Esophagus squamous epithelium (tissue), 5 donors: ENCODE measurements around the gene SPG21. TPM values are rescaled to one million over a fixed set of nuclear protein-coding genes. Genes with fewer than 3 reads are reported as not detected.

ENCODE experiments used
- DNase-seq: peaks from one replicate; lab custom pipeline; 2025; lab: John Stamatoyannopoulos, UW
- H3K27ac ChIP-seq, 4 donors: fragments of 200-600 bp; sonication (generic); one replicate each; pipeline ENCODE4 v1.5.1; 2016 to 2019; ENCODE audit warnings: mild to moderate bottlenecking in 1 of 4
- H3K27me3 ChIP-seq, 4 donors: fragments of 200-600 bp; sonication (generic); 1 replicate in 3 of 4; 2 replicates in 1 of 4; pipeline versions ENCODE4 v1.5.1 to v1.6.0; 2017 to 2021; ENCODE audit warnings: antibody characterized with exemption in 1 of 4
- H3K36me3 ChIP-seq, 3 donors: fragments of 200-600 bp; sonication (generic); one replicate each; pipeline ENCODE4 v1.5.1; 2016 to 2019
- H3K4me1 ChIP-seq, 3 donors: fragments of 200-600 bp; sonication (generic); one replicate each; pipeline ENCODE4 v1.5.1; 2017 to 2019
- H3K4me3 ChIP-seq, 4 donors: fragments of 200-600 bp; sonication (generic); 1 replicate in 3 of 4; 2 replicates in 1 of 4; pipeline ENCODE4 v1.5.1; 2016 to 2019; ENCODE audit warnings: mild to moderate bottlenecking in 2 of 4, moderate library complexity in 1 of 4
- H3K9me3 ChIP-seq, 3 donors: fragments of 200-600 bp; sonication (generic); one replicate each; pipeline ENCODE4 v1.5.1; 2016 to 2019
- POLR2A ChIP-seq, 4 donors: fragments of 450-650 bp; IDR thresholded peaks; one replicate each; pipeline ENCODE4 v1.6.1; 2017; ENCODE audit warnings: antibody characterized with exemption in 4 of 4, mild to moderate bottlenecking in 4 of 4, moderate library complexity in 3 of 4
- WGBS, 2 donors: methylation state at CpG; one replicate each; pipeline ENCODE4 v1.1.5; 2018; 5-methylcytosine and 5-hydroxymethylcytosine counted together
- intact Hi-C: fragments of 100-400 bp; cut with DNase I; formaldehyde crosslinking; loops from one replicate; pipeline ENCODE4 v1.15.0; 2022
- total RNA-seq, 4 donors: library from RNA; depleted of rRNA; stranded (reverse); fragments of >200 nt; gene quantifications; one replicate each; pipeline ENCODE4 v1.1.0, GENCODE V29; 2016
- TF ChIP-seq, protein P1 (sequence below), 6 experiments: fragments of 450-650 bp in 4 of 6; fragments of 200-600 bp in 2 of 6; sonication (generic) in 2 of 6; IDR thresholded peaks; one replicate each; pipeline ENCODE4 v1.5.1; 2016 to 2019; ENCODE audit warnings: antibody characterized with exemption in 6 of 6, mild to moderate bottlenecking in 4 of 6, moderate library complexity in 4 of 6
- donor health status: DM: yes; HTN: yes; CAD: no.

SPG21 gene
- total RNA-seq, 4 donors from 2014 or later: 41.3 to 67.3 (median 59.6) TPM

- 64 to 79% methylated on average over 4 of the region's 4 CpGs for WGBS, 2 donors
- Histone ChIP-seq H3K27ac (no peak overlapping the region), H3K36me3 (peaks cover 0 to 6% (median 0%) of the 10 kb centered on the region in 3 donors), H3K4me3 (no peak overlapping the region), H3K9me3 (no peaks in the 10 kb centered on the region), H3K4me1 (no peaks in the 10 kb centered on the region), H3K27me3 (no peaks in the 10 kb centered on the region)
- TF ChIP-seq POLR2A (IDR thresholded peaks at IDR 0.05): no peak
- TF ChIP-seq, protein P1, sequence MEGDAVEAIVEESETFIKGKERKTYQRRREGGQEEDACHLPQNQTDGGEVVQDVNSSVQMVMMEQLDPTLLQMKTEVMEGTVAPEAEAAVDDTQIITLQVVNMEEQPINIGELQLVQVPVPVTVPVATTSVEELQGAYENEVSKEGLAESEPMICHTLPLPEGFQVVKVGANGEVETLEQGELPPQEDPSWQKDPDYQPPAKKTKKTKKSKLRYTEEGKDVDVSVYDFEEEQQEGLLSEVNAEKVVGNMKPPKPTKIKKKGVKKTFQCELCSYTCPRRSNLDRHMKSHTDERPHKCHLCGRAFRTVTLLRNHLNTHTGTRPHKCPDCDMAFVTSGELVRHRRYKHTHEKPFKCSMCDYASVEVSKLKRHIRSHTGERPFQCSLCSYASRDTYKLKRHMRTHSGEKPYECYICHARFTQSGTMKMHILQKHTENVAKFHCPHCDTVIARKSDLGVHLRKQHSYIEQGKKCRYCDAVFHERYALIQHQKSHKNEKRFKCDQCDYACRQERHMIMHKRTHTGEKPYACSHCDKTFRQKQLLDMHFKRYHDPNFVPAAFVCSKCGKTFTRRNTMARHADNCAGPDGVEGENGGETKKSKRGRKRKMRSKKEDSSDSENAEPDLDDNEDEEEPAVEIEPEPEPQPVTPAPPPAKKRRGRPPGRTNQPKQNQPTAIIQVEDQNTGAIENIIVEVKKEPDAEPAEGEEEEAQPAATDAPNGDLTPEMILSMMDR (IDR thresholded peaks at IDR 0.05): no peak
- no peak for DNase-seq
- intact Hi-C loops: no loop called here
Measured at GRCh38 chr15:64944961-64945360, 44.8 kb downstream of the SPG21 start.

DNA sequence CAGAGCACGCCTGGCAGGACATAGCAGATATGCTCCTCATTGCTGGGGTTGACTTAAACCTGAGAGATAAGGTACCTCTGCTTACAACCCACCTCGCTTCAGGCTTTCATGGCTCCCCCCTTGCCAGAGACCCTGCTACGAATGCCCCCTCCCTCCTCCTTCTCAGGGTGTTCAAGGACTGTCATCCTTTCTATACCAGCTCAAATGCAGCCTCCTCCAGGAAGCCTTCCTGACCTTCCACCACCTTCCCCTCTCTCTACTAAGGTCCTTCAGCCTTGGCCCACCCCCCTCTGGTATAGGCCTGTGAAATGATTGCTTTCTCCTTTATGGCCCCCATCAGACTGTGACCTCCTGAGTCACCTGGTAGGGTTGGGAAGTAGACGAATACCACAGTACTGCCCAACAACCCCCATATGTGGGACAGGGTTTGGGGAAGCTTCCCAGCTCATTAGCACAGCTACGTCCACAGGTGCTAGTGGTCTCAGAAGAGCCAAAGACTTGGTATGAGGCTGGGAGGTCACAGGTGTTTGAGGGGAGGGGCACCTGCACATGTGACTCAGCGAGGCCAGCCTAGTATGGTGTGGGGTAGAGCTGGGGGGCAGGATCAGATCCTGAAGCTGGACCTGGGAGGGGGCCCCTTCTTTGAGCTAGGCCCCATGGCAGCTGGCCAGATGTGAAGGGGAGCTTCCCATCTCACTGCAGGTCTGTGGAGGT, 46.0 kb downstream of the SPG21 start:
- DNase-seq: no peak
- WGBS, 2 donors: 74 to 88% methylated on average over 5 to 6 of the region's 6 CpGs
- intact Hi-C loops: no loop called here

GRCh38 chr15:64942356-64942755, 47.4 kb downstream of the SPG21 start:
- no peaks in the 10 kb centered on the region for H3K36me3 ChIP-seq
- H3K27me3 ChIP-seq: no peaks in the 10 kb centered on the region
- intact Hi-C loops: no loop called here
- no peak overlapping the region for H3K4me3 ChIP-seq
- H3K9me3 ChIP-seq: no peaks in the 10 kb centered on the region
- no peak overlapping the region for H3K27ac ChIP-seq
- no peak for TF ChIP-seq POLR2A (IDR thresholded peaks at IDR 0.05)
- TF ChIP-seq, protein P1 (IDR thresholded peaks at IDR 0.05): no peak
- DNase-seq: no peak
- WGBS, 2 donors: 86 to 90% methylated on average over 7 to 8 of the region's 8 CpGs
- H3K4me1 ChIP-seq: no peaks in the 10 kb centered on the region

More for the DNA sequence above, 46.0 kb downstream of the SPG21 start:
- no peak overlapping the region for H3K4me3 ChIP-seq
- no peaks in the 10 kb centered on the region for H3K36me3 ChIP-seq
- no peaks in the 10 kb centered on the region for H3K4me1 ChIP-seq
- no peak for TF ChIP-seq POLR2A (IDR thresholded peaks at IDR 0.05)
- TF ChIP-seq, protein P1 (IDR thresholded peaks at IDR 0.05): no peak
- H3K27me3 ChIP-seq: no peaks in the 10 kb centered on the region
- H3K27ac ChIP-seq: no peak overlapping the region
- no peaks in the 10 kb centered on the region for H3K9me3 ChIP-seq

GRCh38 chr15:64938192-64938591, 51.5 kb downstream of the SPG21 start:
- TF ChIP-seq, protein P1 (IDR thresholded peaks at IDR 0.05): no peak
- no peak for TF ChIP-seq POLR2A (IDR thresholded peaks at IDR 0.05)
- Histone ChIP-seq H3K4me1 (no peaks in the 10 kb centered on the region), H3K36me3 (peaks cover 0 to 22% (median 0%) of the 10 kb centered on the region in 3 donors), H3K27ac (no peak overlapping the region), H3K9me3 (no peaks in the 10 kb centered on the region), H3K4me3 (no peak overlapping the region), H3K27me3 (no peaks in the 10 kb centered on the region)
- DNase-seq: no peak
- 48 to 58% methylated on average over 3 of the region's 3 CpGs for WGBS, 2 donors
- intact Hi-C loops: no loop called here

- 97 to 98% methylated on average over 6 to 11 of the region's 11 CpGs for WGBS, 2 donors
- intact Hi-C loops: no loop called here
- DNase-seq: no peak
- Histone ChIP-seq H3K27ac (no peak overlapping the region), H3K36me3 (peaks cover 0 to 35% (median 0%) of the 10 kb centered on the region in 3 donors), H3K4me1 (peaks cover 0 to 1% (median 0%) of the 10 kb centered on the region in 3 donors), H3K27me3 (no peaks in the 10 kb centered on the region), H3K9me3 (no peaks in the 10 kb centered on the region), H3K4me3 (no peak overlapping the region)
- TF ChIP-seq, protein P1 (IDR thresholded peaks at IDR 0.05): no peak
- TF ChIP-seq POLR2A (IDR thresholded peaks at IDR 0.05): no peak
Measured at GRCh38 chr15:64934023-64934422, 55.7 kb downstream of the SPG21 start.
